RKO (cell line): ENCODE results near the gene ATP8B4.

ENCODE experiments used
- DNase-seq: peaks from one replicate; pipeline ENCODE4 v3.0.0-alpha.2; 2016; ENCODE audit warnings: low spot score

The ATP8B4 gene

GRCh38 chr15:49857496-49858475 is 261.2 kb downstream of the ATP8B4 start:
- no peak for DNase-seq

- DNase-seq, result no peak
Observed at GRCh38 chr15:49855917-49856637, 263.0 kb downstream of the ATP8B4 start.

DNA sequence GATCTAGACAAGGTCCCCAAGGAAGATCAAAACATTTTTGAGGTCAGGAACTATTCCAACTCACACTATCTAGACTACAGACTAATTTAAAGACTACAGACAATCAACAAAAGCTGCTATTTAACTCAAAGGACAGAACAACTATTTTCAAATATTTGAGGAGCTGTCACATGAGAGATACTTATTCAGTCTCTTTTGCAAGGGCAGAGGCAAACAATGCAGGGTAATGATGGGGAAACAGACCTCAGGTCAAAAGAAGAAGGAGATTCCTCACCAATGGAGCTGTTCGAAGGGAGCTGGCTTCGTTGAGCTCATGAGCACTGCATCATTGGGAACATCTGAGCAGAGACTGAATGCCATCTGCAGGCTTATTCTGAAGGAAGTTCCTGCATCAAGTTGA is 266.3 kb downstream of the ATP8B4 start:
- no peak for DNase-seq

- no peak for DNase-seq
Observed at GRCh38 chr15:49848807-49849206, 270.2 kb downstream of the ATP8B4 start.

GRCh38 chr15:49848282-49848724 is 270.7 kb downstream of the ATP8B4 start:
- DNase-seq, result no peak

- DNase-seq, result no peak
Observed at GRCh38 chr15:49847423-49848281, 271.4 kb downstream of the ATP8B4 start.

- DNase-seq, result no peak
Observed at GRCh38 chr15:49844390-49844789, 274.6 kb downstream of the ATP8B4 start.

GRCh38 chr15:49843725-49844124 is 275.3 kb downstream of the ATP8B4 start:
- DNase-seq, result no peak

DNA sequence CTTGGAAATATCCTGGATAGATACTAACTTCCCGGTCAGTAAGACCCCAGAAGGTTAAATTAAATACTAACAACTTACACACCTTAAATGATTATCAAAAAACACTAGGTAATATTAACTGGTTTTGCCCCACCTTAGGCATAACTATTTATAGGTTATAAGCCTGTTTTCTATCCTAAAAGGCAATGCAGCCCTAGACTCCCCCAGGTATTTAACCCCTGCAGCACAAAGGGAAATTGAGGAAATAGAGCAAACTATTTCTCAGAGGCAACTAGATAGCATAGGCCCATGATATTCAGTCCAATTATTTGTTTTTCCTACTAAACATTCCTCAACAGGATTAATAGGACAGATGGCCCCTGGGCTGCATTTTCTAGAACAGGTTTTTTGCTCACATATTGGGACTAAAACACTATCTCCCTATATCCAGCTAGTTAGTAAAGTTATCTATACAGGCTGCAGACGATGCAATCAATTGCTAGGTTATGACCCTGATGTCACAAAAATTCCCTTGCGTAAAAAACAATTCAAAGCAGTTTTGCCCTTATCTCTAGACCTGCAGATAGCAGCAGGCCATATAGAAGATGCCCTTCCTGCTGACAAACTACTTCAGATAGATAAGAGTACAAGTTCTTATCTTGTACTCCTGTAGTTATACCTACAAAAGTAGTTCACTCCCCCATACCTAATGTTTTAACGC is 276.9 kb downstream of the ATP8B4 start:
- DNase-seq, result no peak

- peak; percentile 28 for DNase-seq
Observed at GRCh38 chr15:49832511-49832910, 286.5 kb downstream of the ATP8B4 start.

- peak; percentile 9 for DNase-seq
Observed at GRCh38 chr15:49831206-49831965, 287.6 kb downstream of the ATP8B4 start.

- no peak for DNase-seq
Observed at GRCh38 chr15:49830391-49830790, 288.6 kb downstream of the ATP8B4 start.

DNA sequence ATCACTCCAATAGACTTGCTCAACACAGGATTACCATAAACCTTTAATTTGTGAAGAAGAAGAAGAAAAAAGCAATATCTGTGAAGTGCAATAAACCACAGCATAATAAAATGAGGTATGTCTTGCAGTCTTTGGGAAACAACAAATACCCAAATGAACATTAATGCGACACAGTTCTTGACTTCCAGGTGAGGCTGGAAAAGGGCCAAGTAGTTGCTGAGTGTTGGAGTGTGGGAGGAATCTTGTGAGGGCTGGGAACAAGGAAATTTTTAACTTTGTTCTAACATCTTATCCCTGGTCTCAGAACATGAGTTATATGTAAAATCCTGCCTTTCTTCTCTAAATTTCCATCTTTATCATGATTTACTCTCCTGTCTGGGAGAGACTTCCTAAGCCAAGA is 291.7 kb downstream of the ATP8B4 start:
- DNase-seq, result no peak

GRCh38 chr15:49826640-49827234 is 292.3 kb downstream of the ATP8B4 start:
- DNase-seq, result no peak

DNA sequence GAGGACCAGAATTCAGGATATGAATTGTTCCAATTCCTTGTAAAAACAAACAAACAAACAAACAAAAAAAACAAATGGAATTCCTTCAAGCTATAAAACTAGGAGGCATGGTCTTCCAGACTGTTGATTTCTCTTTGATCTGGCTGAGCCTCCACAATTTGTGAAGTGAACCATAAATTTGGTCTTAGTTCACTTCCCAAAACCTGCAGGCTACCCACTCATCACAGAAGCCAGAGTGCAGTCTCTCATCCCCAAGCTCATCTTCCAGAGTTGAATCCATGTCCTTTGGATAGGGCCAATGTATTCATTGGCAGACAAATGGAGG is 294.3 kb downstream of the ATP8B4 start:
- DNase-seq, result no peak

GRCh38 chr15:49823987-49824774 is 294.9 kb downstream of the ATP8B4 start:
- DNase-seq, result no peak

DNA sequence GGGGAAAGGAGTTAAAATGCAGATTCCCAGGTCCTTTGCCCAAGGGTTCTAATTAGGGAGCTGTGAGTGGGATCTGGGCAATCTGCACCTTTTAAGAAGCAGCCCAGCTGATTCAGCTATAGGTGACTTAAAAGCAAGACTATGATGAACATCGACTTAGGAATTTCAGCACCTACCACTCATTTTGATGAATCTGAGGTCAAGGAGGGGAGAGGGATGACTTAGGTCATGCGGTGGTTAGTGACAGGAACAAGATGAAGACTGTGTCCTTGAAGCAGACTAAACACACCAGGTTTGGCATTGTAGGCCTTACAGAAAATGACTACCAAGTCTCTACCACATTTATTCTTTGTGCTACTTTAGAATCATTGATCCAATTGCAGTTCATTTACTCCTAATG is 301.9 kb downstream of the ATP8B4 start:
- DNase-seq, result no peak

DNA sequence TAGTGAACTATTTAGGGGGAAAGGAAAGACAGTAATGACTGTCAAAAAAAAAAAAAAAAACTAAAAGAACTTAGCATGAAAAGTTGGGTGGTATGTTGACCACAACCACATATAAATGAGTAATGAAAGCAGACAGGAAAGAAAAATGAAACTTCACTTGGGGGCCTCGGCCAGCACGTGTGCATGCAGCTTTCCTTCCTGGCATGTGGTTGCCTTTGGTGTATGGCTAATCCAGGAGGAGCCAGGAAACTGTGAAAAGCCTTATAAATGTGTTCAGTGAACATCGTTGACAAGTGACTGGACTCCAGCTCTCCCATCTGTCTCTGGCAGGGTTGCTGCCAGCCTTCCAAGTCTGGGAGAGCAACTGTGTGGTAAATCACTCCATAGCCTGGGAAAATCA is 303.1 kb downstream of the ATP8B4 start:
- DNase-seq, result no peak

GRCh38 chr15:49815526-49815925 is 303.5 kb downstream of the ATP8B4 start:
- DNase-seq, result no peak

DNA sequence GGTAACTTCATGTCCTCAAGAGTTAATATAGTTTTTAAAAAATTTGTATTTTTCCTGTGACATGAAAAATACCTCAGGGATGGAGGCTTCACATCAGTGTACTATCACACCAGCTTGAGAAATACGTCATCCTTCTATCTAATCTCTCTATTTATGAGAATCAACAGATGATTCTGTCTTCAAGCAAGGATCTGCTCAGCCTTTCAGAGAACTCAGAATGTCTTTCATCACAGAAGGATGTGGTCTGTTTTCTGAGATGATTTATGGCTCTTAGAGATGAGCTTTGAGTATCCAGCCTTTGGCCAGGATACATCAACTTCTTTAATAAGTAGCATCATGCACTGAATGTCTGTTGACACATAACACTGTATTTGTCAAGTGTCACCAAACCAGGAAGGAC is 304.3 kb downstream of the ATP8B4 start:
- DNase-seq, result no peak
